GM18909 (cell line): ENCODE data around the gene OTUD5.

Experiments
- ATAC-seq: cut with Tn5 transposase; IDR thresholded peaks from one replicate; pipeline ENCODE4 v1.9.1; 2021; ENCODE audit warnings: mild to moderate bottlenecking; ENCODE audit not compliant: unreplicated experiment, poor library complexity

The OTUD5 gene

GRCh38 chrX:48974033-48974432, 16.6 kb upstream of the OTUD5 start:
- ATAC-seq: no peak

GRCh38 chrX:48972220-48973164, 15.1 kb upstream of the OTUD5 start:
- ATAC-seq: no peak

- ATAC-seq: no peak
Measured at GRCh38 chrX:48971249-48972219, 14.1 kb upstream of the OTUD5 start, which contains the start of gene KCND1. TSS of gene KCND1 (minus strand) at chrX:48971844. CDS start at chrX:48970271, 1,573 bp downstream.

GRCh38 chrX:48969471-48969870, 12.1 kb upstream of the OTUD5 start:
- no peak for ATAC-seq

GRCh38 chrX:48968377-48968776, 11.0 kb upstream of the OTUD5 start:
- ATAC-seq: no peak

- no peak for ATAC-seq
Measured at GRCh38 chrX:48966796-48967579, 9.6 kb upstream of the OTUD5 start.

GRCh38 chrX:48965959-48966358, 8.6 kb upstream of the OTUD5 start:
- ATAC-seq: no peak

GRCh38 chrX:48961585-48962091, 4.2 kb upstream of the OTUD5 start:
- ATAC-seq: no peak

- no peak for ATAC-seq
Measured at GRCh38 chrX:48960291-48960690, 2.9 kb upstream of the OTUD5 start.

- ATAC-seq: no peak
Measured at GRCh38 chrX:48958635-48959094, 1.3 kb upstream of the OTUD5 start.

GRCh38 chrX:48957827-48958634, 624 bp upstream of the OTUD5 start:
- peak; percentile 85 for ATAC-seq

- ATAC-seq: no peak
Measured at GRCh38 chrX:48956728-48957414, 536 bp downstream of the OTUD5 start.

GRCh38 chrX:48948589-48948988, 8.8 kb downstream of the OTUD5 start:
- ATAC-seq: no peak

GRCh38 chrX:48945517-48946348, 11.7 kb downstream of the OTUD5 start:
- peak; percentile 65 for ATAC-seq

- ATAC-seq: no peak
Measured at GRCh38 chrX:48942895-48943294, 14.5 kb downstream of the OTUD5 start.

GRCh38 chrX:48940404-48940955, 16.9 kb downstream of the OTUD5 start:
- ATAC-seq: no peak

GRCh38 chrX:48939524-48940228, 17.7 kb downstream of the OTUD5 start:
- no peak for ATAC-seq
